A549 treated with Mapracorat at 1 μM for 4 hours (cell line): Measurements from ENCODE around the gene PPP1R15A. TPM values are rescaled to one million over a fixed set of nuclear protein-coding genes. Genes with fewer than 3 reads are reported as not detected.

ENCODE experiments used
- total RNA-seq: library from RNA; stranded (reverse); fragments of 200-300 nt; extraction: Qiagen RNA extraction; gene quantifications from 5 replicates; pipeline ENCODE4 v1.2.3, GENCODE V29; 2022

Gene PPP1R15A
- 81.6 to 126 TPM (median 104 TPM) in 5 replicates for total RNA-seq

DNA sequence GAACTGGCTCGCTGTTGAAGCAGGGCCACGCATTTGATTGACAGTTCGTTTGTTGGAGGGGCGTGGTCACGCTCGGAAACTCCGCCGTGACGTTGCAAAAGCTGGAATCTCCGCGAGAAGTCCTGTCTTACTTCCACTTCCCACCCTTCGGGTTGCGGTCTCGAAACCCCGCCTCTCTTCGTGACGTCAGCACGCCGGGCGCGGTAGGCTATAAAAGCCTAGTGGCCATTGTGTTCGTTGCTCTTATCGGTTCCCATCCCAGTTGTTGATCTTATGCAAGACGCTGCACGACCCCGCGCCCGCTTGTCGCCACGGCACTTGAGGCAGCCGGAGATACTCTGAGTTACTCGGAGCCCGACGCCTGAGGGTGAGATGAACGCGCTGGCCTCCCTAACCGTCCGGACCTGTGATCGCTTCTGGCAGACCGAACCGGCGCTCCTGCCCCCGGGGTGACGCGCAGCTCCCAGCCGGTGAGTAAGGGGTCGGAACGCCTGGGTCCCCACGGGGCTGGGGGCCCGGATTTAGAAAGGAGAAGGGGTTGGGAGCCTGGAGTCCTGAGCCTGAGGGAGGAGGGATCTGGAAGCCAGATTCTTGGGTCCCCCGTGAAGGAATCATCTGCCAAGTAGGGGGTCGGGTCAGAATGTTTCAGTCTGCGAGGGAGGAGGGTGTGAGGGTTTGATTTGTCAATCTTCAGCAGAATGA is at the start of gene PPP1R15A:
TSS of gene PPP1R15A (plus strand) at position 240 of the 702 bp plus-strand sequence. CDS start 813 bp downstream, outside the sequence.

GRCh38 chr19:48836089-48837017 is 35.9 kb upstream of the PPP1R15A start, which contains the start of gene HSD17B14:
TSS of gene HSD17B14 (minus strand) at chr19:48836491. CDS start at chr19:48836411, 80 bp downstream.

DNA sequence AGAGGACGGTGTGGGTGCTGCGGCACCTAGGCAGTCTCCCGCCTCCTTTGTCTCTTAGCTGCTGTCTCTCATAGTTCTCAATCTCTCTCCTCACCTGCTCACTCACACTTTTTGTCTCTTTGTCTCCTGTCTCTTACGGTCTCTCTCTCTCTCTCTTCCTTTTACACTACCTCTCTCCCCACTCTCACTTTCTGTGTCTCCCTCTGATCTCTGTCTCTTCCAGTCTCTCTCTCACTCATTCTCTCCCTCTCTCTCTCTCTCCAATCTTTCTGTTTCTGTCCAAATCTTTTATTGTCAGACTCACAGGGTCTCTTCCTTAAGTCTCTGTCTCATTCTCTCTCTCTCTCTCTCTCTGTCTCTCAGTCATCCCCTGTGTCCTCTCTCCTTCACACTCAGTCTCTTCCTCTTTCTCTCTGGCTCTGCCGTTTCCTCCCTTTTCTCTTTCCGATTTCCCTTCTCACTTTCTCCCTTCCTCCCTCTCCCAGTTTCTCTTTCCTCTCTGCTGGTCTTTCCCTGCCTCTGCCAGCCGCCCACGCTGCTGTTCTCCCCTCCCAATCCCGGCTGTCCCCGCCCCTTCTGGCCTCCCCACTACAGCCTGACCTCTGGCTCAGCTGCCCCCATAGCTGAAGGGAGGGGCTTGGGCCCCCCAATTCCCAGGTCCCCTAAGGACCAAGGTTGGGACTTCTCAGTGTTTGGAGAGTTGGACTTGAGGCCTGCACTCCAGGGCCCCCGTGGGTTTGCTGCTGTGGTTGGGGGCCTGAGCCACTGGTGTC is 3.9 kb upstream of the PPP1R15A start, which contains the start of gene PLEKHA4:
TSS of gene PLEKHA4 (minus strand) at position 504 of the 773 bp plus-strand sequence. CDS start 997 bp downstream, outside the sequence.

DNA sequence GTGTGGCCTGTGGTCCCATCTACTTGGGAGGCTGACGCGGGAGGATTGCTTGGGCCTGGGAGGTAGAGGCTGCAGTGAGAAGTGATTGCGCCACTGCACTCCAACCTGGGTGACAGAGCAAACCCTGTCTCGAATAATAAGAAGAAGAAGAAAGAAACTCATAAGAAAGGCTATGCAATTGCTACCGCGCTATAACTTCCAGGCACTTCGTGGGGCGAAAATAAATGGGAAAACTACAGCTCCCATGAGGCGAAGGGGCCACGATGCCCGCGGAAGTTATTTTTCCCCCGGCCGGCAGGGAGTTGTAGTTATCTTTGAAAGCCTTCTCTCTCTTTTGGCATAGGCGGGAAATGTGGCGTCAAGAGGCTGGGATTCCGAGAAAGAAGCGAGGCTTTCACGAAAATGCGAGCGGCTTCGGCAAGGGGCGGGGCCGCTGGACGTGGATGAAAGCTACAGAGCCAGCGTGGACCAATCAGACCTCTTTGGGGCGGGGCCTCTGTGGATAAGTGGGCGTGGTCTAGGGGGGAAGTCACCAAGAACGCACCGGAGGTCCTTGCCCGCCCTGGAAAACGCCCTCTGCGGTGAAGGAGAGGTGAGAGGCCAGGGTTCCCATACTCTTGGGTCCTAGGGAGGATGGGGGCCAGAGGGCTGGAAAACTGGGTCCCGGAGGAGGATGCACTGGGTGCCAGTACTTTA is 27.7 kb downstream of the PPP1R15A start, which contains the start of gene NUCB1:
TSS of gene NUCB1 (plus strand) at position 532 of the 696 bp plus-strand sequence. CDS start 485 bp downstream, outside the sequence.

Other genes starting within 250 kb of the PPP1R15A start
- gene DBP, start 235.0 kb upstream of the PPP1R15A start, total RNA-seq, result 1.0 to 2.9 TPM (median 2.5 TPM) in 5 replicates
- gene CA11, start 226.2 kb upstream of the PPP1R15A start, total RNA-seq, result 7.9 to 13.4 TPM (median 9.7 TPM) in 5 replicates
- gene NTN5, start 199.4 kb upstream of the PPP1R15A start, total RNA-seq, result 0.07 to 0.19 TPM (median 0.10 TPM) in 4 of 5 replicates, not detected in the other
- not detected in 5 replicates for gene FUT2, start 176.4 kb upstream of the PPP1R15A start, total RNA-seq
- gene MAMSTR, start 152.7 kb upstream of the PPP1R15A start, total RNA-seq, result 0.18 to 0.42 TPM (median 0.34 TPM) in 5 replicates
- 0.43 to 0.82 TPM (median 0.59 TPM) in 5 replicates for gene RASIP1, start 131.8 kb upstream of the PPP1R15A start, total RNA-seq
- not detected in 5 replicates for gene IZUMO1, start 125.5 kb upstream of the PPP1R15A start, total RNA-seq
- gene FUT1, start 119.8 kb upstream of the PPP1R15A start, total RNA-seq, result 0.04 to 0.10 TPM (median 0.05 TPM) in 5 replicates
- gene FGF21, start 116.9 kb upstream of the PPP1R15A start, total RNA-seq, result not detected in 5 replicates
- gene BCAT2, start 61.4 kb upstream of the PPP1R15A start, total RNA-seq, result 51.8 to 64.0 TPM (median 60.0 TPM) in 5 replicates
- 12.3 to 15.1 TPM (median 12.8 TPM) in 5 replicates for gene HSD17B14, start 35.9 kb upstream of the PPP1R15A start, total RNA-seq
- gene PLEKHA4, start 3.8 kb upstream of the PPP1R15A start, total RNA-seq, result 1.2 to 2.0 TPM (median 1.8 TPM) in 5 replicates
- gene TULP2, start 26.3 kb downstream of the PPP1R15A start, total RNA-seq, result not detected in 5 replicates
- 201 to 205 TPM (median 202 TPM) in 5 replicates for gene NUCB1, start 27.9 kb downstream of the PPP1R15A start, total RNA-seq
- gene DHDH, start 61.3 kb downstream of the PPP1R15A start, total RNA-seq, result 0.80 to 2.3 TPM (median 1.2 TPM) in 5 replicates
- gene BAX, start 82.5 kb downstream of the PPP1R15A start, total RNA-seq, result 272 to 378 TPM (median 341 TPM) in 5 replicates
- 17,118 to 23,794 TPM (median 18,268 TPM) in 5 replicates for gene FTL, start 92.9 kb downstream of the PPP1R15A start, total RNA-seq
- gene GYS1, start 120.9 kb downstream of the PPP1R15A start, total RNA-seq, result 18.8 to 23.7 TPM (median 19.5 TPM) in 5 replicates
- gene RUVBL2, start 121.5 kb downstream of the PPP1R15A start, total RNA-seq, result 221 to 255 TPM (median 225 TPM) in 5 replicates
- not detected in 5 replicates for gene LHB, start 144.7 kb downstream of the PPP1R15A start, total RNA-seq
- gene CGB3, start 151.9 kb downstream of the PPP1R15A start, total RNA-seq, result 0.64 TPM in 1 of 5 replicates, not detected in the others
- gene CGB2, start 159.5 kb downstream of the PPP1R15A start, total RNA-seq, result 0.44 TPM in 1 of 5 replicates, not detected in the others
- gene CGB1, start 164.5 kb downstream of the PPP1R15A start, total RNA-seq, result not detected in 5 replicates
- gene CGB5, start 171.4 kb downstream of the PPP1R15A start, total RNA-seq, result 0.38 to 0.85 TPM (median 0.62 TPM) in 4 of 5 replicates, not detected in the other
- 2.4 to 3.4 TPM (median 3.2 TPM) in 5 replicates for gene CGB8, start 176.7 kb downstream of the PPP1R15A start, total RNA-seq
- gene CGB7, start 185.3 kb downstream of the PPP1R15A start, total RNA-seq, result 0.36 to 0.83 TPM (median 0.53 TPM) in 5 replicates
- gene NTF4, start 192.4 kb downstream of the PPP1R15A start, total RNA-seq, result 0.35 to 1.6 TPM (median 0.63 TPM) in 5 replicates
- not detected in 5 replicates for gene KCNA7, start 200.3 kb downstream of the PPP1R15A start, total RNA-seq
- 286 to 352 TPM (median 322 TPM) in 5 replicates for gene SNRNP70, start 213.0 kb downstream of the PPP1R15A start, total RNA-seq
- gene LIN7B, start 241.9 kb downstream of the PPP1R15A start, total RNA-seq, result 5.5 to 8.7 TPM (median 7.2 TPM) in 5 replicates
- gene C19orf73, start 246.7 kb downstream of the PPP1R15A start, total RNA-seq, result 1.2 to 2.4 TPM (median 1.6 TPM) in 5 replicates
- 4.7 to 9.0 TPM (median 8.0 TPM) in 5 replicates for gene PPFIA3, start 247.1 kb downstream of the PPP1R15A start, total RNA-seq